GM23248 (cell line): Measurements from ENCODE around the gene STAT4.

ENCODE experiments used
- EZH2 ChIP-seq: fragments of 200-600 bp; sonication (generic); IDR thresholded peaks from 2 replicates; pipeline ENCODE4 v1.6.1; 2018; ENCODE audit warnings: antibody characterized with exemption, mild to moderate bottlenecking; ENCODE audit not compliant: insufficient read depth, poor library complexity, severe bottlenecking
- EZH2phosphoT487 ChIP-seq: fragments of 200-600 bp; sonication (generic); IDR thresholded peaks from 2 replicates; pipeline ENCODE4 v1.6.1; 2018; ENCODE audit warnings: antibody characterized with exemption, moderate library complexity, mild to moderate bottlenecking, low read depth; ENCODE audit not compliant: insufficient read depth

DNA sequence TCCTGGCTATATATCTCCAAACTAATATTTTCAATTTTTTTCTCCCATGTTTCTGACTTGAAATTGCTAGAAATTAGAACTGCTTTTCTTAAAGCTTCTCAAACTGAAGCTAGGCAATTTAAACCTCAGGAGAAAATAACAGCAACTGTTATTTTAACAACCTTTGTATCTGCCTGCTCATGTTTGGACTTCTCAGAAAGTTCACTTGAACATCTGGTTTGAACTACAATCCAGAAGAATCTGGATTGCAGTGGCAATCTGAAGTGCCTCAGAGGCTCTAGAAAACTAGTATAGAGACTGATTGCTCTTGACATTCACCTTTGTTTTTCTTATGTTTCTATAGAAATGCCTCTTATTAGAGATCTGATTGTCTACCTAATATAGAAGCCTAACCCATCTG is 64.1 kb downstream of the STAT4 start:
- no peak for TF ChIP-seq EZH2phosphoT487
- no peak for TF ChIP-seq EZH2
